CD4-positive, alpha-beta T cell treated with Interleukin-4 for 4 hours (primary cell): ENCODE results near the gene TET3.

Source experiments
- DNase-seq: peaks from one replicate; pipeline ENCODE4 v3.0.0-alpha.2; 2020

The TET3 gene

DNA sequence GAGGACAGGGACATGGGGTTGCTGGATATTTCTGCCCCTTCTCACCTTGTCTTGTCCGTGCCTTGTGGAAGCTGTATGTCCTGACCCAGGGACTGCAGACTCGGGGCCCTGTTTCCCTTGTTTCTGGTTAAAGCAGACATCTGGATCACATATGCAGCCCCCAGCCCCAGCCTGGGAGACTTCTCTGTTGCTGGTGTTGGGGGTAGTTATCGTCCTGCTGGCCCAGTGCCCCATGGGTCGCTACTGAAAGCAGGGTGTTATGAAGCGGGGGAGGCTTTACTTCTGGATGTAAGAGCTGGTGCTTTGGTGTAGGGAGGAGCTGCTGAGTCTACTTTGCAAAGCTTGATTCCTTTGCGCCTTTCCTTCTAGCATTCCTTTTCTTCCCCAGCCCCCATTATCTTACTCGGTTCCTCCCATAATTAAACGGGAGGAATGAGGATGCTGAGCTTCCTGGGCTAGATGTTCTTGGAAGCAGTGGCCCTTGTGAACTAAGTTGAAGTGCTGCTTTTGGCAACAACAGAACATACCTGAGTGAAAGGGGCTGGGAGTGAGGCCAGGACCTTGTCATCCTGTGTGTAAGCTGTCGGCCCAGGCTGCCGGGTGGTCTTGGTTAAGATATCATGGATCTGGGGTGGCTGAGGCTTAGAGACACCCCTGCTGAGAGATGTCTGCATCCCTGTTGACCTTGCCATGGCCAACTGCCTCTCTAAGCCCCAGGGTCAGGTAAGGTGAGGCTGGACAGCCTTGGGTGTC, 3.4 kb downstream of the TET3 start:
- DNase-seq, result no peak

DNA sequence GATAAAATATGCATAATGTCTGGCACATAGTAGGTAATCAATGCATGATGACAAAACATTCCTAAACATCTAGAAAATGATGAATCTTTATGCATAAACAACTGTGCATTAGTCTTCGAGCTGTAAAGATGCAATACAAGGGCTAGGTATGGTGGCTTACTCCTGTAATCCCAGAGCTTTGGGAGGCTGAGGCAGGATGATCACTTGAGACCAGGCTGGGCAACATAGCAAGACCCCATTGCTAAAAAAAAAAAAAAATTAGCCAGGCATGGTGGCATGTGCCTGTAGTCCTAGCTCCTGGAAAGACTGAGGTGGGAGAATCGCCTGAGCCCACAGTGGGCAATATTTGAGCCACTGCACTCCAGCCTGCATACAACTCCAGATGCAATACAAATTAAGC, 5.3 kb downstream of the TET3 start:
- no peak for DNase-seq

DNA sequence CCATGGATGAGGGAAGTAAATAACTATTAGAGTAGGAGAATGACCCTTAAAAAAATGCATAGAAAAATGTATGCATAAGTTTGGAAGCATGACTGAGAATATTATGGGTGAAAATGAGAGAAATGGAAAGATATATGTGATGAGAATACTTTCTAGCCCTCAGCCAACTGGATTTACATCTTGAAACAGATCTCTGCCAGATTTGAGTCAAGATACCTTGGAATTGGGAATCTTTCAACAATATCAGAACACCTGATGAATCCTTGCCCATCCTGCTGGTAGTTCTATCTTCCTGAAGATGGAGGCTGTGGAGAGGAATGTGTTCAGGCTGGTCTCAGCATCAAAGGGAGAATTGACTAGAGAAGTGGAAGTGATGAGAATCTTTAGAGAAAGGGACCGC, 5.8 kb downstream of the TET3 start:
- DNase-seq, result no peak

DNA sequence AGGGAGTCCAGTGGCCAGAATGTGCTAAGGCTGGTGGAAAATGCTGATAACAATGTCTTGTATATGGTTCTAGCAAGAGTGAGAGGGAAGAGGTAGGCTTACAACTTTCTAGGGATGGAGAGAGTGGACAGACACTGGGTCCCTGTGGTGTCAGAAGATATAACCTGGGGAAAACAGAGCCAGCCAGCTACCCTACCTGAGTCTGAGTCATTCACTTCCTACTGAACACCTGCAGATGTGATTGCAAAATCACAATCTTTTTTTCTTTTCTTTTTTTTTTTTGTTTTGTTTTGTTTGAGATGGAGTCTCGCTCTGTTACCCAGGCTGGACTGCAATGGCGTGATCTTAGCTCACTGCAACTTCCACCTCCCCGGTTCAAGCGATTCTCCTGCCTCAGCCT, 7.3 kb downstream of the TET3 start:
- DNase-seq, result no peak

DNA sequence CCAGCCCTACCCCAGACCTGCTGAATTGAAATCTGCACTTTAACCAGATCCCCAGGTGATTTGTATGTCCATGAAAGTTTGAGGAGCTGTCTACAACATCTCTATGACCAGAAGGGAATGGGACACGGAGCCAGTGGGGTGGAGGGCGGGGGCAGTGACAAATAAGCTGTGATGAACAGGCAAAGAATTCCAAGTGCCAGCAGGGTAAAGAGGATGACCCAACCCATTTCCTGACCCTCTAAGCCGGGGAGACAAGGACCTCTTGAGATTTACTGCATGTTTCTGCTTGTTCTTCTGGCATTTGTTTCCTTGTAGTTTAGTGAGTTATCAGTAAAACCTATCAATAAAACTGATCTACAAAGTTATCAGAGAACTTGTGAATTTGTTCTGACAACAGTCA, 8.7 kb downstream of the TET3 start:
- no peak for DNase-seq

DNA sequence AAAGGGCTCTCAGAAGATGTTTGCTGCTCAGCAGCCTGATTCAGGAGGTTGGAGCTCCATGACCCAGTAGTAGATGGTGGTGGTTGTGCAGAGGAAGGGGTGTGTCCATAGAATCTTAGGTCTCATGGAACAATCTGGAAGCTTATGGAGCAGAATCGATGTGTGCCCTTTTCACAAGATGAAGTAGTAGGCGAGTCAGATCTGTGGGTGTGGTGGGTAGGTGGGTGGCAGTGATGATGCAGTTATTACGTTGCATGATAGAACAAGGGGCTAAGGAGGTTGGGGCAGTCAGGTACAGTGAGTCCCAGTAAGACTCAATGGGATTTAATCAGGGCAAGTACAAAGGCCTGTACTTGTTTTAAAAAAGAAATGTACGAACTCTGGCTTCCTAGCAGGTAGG, 9.1 kb downstream of the TET3 start:
- no peak for DNase-seq

DNA sequence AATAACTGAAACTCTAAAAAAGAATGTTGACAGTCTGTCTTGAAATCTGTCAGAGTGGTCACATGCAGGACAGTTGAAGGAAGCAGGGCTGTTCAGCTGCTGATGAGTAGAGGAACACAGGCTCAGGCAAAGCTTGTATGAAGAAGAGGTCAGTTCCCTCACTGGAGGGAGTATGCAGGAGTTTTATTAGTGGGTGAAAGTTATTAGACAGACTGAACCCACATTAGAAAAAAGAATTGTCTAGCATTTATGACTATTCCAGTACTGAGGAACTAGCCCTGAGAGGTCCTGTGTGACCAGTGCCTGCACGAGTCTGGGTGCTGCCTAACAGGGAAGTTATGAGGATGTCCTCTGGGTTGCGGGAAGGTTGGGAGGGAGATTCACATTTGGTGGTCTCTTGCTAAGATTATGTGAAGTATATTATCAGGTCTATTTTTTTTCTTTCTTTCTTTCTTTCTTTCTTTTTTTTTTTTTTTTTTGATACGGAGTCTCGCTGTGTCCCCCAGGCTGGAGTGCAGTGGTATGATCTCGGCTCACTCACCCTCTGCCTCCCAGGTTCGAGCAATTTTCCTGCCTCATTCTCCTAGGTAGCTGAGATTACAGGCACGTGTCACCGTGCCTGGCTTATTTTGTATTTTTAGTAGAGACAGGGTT, 9.6 kb downstream of the TET3 start:
- no peak for DNase-seq

DNA sequence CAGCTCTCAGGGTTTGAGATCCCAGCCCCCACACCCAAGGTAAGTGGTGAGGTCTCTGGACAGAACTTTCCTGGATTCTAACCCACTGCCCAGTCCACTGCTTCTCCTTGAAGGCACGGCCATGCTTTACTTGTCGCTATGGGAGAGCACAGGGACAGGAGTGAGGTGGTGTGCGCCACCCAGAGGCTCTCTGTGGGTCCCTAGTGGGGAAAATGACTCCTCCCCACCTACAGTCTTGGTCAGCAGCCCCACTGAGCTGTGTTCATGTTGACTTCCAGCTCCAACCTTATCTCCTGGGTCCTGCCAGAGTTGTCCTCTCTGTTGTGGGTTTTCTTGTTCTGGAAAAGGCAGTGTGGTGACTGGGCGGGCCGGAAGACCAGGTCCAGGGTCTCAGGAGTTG, 11.1 kb downstream of the TET3 start:
- DNase-seq, result no peak

DNA sequence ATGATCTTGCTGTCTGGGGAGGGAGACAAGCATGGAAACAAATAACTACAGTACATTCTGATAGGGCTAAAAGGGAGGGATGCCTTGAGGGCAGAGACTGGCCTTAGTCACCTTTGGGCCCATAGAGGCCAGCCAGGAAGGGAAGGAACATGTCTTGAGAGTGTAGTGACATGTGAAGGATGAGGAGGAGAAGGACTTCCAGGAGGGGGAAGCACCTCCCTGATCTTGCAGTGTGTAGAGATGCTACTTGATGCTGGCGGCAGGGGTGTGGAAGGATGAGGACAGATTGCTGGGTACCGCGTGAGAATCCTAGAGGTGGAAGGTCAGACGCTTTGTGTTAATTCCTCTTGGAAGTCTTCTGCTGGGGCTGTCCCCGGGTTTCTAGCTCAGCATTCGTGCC, 13.1 kb downstream of the TET3 start:
- no peak for DNase-seq

DNA sequence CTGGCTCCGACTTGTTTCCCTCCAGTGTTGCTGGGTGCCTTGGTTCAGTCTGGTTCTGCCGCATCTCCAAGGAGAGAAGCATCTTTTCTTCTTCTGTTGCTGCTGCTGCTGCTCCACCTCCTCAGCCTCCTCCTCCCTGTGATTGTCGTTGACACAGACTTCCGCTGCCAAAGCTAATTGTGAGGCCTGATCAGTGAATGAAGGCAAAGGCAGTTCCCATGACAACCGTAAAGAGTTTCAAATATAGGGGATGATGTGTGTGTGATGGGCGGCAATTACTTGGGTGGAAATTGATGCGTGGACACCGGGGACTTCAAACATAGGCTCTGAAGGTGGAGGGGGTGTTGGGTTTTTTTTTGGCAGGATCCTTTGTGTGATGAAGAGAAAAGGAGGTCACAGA, 13.7 kb downstream of the TET3 start:
- peak; percentile 74 for DNase-seq

DNA sequence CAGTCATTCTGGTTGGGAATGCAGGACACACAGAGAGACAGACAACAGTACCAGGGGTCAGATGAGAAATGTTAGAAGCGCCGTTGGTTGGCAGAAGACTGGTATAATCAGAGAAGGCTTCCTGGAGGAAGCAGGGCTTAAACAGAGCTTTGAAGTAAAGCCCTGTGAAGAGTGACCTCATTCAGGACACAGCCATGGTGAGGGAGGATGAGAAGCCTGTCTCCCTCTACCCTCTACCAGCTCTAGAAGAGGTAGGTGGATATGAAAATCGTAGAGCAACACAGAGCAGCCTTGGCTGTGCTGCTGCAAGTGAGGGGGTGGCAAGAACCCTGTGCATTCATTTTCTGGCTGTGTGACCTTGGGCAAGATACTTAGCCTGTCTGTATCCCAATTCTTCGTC, 14.2 kb downstream of the TET3 start:
- no peak for DNase-seq

DNA sequence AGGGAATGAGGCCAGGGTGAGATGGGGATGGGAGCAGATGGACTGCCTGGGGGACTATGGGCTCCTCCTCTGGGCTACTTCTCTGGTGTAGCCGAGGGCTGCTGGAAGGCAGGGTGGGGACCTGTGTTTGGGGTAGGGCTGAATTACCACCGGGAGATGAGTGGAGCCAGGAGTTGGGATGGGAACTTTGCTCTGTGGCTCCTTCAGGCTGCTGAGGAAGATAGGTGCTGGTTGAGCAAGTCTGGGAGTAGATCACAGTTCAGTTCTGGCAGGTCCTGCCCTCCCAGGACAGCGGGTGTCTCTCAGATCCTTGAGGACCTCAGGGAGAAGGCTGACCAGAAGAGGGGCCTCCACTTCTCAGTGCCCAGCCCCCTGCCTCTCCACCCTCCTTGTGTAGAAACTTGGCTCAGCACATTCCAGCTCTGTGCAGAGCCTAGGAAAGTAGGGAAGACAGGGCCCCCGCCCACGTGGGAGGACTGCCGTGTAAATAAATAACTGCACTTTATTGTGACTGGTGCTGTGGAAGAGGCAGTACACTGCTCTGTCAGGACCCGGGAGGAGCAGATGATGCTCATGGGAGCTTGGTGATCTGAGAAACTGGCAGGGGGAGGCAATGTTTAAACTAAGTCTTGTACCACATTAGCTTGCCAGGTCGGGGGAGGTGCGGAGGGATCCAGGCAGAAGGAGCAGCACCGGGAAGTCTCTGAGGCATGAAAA, 15.3 kb downstream of the TET3 start:
- no peak for DNase-seq

DNA sequence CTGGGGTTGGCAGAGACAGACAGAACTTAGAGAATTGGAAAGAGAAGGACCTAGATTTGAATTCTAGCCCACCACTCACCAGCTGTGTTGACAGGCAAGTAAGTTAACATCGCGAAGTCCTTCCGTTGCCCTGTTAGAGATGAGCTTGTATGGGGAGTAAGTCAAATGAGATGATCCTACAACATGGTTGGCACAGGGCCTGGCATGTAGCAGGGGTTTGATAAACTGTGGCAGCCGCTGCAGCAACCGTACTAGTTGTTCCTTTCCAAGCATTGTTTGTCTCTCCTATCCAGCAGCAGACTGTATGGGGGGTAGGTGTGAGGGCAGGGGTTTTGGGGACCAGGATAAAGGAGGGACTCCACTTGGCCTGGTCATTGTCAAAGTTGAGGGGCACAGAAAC, 16.0 kb downstream of the TET3 start:
- no peak for DNase-seq

DNA sequence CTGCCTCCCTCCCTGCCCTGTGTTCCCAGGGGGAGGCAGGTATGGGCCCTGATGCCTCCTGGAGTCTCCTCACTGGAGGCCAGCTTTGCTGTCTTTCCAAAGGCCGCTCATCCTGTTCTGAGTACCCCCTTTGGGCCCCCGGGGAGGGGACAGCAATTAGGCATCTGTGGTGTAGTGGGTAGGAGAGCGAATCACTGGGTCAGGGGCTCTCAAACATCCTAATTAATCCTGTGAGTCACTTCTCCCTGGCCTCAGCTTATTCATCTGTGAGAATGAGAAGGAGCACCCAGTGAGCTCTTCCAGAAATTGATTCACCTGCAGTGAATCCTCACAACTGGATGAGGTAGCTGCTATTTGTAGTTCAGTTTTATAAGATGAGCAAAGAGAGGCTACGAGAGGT, 16.4 kb downstream of the TET3 start:
- DNase-seq, result no peak

DNA sequence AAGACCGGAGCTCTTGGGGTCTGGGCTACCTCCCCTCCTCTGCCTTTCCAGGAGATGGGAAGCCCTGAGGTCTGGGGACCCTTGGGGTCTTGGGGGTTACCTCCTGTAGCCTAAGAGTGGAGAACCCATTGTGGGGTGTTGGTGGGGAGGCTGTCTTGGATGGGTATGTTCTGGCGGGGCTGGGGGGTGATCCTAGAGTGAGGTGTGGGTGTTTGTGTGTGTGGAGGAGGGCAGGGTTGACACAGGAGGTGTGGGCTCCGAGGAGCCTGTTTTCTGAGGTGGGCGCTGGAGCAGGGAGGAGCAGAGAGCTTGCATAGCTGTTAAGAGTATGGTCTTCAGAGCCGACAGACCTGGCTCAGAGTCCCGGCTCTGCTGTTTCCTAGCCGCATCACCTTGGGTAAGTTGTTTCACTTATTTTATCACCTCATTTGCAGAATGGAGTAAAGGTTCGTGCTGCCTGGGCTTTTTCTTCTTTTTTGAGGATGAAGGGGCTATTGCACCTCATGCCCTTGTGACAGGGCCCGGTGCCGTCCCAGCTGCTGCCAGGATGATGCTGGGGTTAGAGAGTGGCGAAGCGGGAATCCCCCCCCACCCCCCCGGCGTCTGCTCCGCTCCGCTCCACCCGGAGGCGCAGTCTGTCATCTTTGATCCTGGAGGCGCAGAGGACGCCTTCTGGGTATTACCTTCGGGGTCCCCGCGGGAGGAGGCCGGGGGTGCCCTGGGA, 17.2 kb downstream of the TET3 start:
- DNase-seq, result no peak

DNA sequence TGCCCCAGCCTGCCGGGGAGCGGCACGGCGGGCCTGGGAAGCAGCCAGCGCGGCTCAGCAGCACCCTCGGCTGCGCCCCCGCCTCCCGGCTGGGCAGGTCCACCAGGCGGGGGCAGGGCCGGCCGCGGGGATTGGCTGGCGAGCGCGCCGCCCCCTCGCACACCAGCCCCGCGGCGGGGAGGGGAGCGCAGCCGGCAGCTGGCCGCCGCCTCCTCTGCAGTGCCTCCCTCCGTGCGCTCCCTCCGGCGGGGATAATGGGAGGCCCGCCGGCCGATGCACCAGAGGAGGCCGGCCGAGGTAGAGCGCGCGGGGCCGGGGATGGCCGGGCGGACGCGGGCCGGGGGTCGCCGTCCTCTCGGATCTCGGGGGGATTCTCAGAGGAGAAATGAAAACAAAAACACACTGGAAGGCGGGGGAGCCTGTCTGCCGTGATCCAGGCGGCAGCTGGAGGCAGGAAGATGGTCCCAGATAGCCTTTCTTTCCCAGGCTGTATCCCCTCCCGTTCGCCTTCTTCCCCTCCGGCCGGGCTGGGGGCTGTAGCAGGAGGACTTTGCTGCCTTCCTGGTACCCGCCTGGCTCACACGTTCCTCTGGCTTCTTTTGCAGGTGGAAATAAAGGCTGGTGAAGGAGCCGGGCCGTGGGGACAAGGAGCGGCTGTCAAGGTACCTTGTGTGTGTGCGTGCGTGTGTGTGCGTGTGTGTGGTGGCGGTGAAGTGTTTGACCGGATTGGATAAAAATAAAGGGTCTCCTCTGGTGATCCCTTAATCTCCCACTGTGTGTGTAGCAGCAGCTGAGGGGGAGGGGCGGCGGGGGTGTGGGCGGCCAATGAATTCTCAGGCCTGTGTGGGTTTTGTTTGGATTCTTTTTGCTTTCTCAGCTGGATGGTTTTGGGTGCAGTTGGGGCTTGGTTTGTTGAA, 18.1 kb downstream of the TET3 start:
- DNase-seq, result peak; percentile 67

DNA sequence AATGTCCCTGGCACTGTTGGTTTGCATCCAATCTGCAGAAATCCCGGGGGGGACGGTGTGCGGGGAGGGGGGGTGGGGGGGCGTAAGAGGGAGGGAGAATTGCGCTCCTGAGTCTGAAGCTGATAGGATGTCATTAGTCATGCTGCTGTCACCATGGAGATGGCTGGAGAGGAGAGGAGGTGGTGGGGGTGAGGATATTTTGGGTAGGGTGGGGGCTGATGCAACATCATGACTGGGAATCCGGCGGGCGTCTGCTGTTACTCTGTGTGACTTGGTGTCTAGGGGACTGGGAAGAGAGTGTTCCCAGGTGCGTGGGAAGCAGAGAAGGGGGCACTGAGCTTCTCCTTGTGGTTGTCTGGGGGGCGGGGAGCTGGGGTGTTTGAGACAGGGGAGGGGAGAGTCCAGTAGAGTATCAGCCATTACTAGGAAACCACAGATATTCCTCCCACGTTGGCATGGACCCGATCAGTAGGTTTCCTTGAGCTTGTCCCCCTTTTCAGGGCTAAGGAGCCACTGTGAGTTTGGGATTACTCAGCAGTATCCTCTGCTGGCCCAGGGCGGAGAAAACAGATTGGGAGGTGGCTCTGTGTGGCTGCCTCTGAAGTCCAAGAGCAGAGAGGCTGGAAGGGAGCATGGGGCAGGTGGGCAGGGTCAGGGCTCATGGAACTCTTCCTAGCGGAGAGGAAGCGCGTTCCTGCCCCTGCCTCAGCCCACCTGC, 18.9 kb downstream of the TET3 start:
- no peak for DNase-seq

DNA sequence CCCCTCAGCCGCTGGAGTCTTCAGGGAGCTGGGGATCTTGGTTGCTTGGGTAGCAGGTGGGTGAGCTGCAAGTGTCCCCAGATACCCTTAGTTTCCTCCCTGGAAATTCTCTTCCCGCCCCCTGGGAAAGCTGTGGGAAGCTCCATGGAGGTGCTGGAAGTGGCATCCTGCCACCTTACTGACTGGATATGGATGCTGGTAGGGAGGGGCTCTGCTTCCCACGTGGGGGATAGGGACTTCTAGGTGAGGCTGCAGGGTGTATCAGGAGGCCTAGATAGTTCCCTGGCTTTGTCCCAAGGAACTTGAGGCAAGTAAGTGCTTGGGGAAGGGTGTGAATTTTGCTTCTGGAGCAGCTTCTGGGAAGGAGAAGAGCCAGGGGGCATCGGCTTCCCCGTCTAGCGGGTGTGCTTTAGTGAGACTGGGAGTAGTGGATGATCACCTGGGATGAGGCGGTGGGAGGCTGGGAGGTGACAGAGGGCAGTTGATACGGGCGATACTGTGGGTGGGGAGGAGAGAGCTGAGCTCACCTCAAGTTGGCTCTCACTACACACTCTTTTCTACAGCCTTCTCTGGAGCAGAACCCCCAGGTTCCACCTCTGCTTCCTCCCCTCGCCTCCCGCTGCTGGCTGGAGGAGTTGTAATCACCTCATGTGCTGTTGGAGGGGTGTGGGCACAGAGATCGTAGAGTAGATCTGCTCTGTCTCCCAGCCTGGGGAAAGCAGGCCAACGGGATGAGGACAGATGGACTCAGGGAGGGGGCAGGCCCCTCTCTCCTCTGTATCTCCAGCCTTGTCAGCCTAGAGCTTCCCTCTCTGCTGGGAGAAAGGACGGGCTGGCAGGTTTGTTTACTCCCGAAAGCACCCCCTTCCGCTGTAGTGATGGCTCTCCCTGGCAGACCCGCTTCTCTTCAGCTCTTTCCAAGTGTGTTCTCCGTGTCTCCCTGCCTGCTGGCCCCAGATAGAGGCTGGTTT, 19.8 kb downstream of the TET3 start:
- no peak for DNase-seq

DNA sequence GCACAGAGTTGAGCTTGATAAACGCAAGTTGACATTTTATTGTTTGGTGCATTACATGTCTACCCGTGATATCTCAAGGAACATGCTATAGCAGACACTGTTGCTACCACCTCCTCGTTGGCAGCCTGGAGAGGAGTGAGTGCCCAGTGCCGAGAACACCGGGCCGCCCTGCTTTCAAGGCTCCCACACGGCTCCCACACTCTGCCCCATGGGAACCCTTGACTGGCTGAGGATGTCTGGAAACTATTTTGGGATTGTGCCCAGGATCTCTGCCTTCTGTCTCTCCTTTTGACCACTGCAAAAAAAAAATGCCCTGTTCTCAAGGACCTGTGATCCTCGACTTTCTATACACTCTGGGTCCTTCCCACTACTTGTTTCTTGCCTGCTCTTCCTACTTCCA, 21.1 kb downstream of the TET3 start:
- DNase-seq, result no peak

DNA sequence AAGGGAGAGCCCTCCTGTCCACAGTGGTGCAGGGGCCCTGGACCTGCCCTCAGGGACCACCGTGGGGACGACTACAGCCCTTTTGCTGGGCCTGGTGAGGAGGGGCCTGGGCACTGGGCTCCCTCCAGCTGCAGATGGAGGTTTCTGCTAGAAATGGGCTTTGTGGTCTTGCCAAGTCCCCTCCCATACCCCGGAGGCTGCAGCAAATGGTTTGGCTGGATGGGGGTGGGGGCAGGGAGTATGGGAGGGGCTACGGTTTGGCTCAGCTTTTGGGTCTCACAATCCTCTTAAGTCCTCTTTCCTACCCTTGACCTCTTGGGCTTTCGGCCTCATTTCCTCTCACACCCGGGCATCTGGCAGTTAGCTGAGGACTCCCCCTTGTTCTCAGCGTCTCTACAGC, 21.7 kb downstream of the TET3 start:
- no peak for DNase-seq

DNA sequence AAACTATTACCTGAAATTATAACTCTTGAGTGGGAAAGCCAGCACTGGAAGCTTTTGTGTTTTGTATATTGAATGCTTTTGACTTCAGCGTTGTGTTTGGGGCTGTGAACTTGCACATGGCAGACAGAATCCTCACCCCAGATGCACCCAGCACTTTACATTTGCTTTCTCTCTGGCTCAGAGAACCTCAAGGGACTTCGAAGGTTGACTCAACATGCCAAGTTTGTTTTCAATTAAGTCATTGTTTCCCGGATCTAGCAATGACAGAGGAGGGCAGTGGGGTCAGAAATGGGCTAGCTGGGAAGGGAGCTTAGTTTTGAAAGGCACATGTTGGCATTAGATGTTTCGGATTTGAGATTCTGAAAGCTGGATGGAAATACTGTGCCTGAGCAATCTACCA, 22.4 kb downstream of the TET3 start:
- no peak for DNase-seq
